Fibroblast of skin of back (primary cell): Measurements from ENCODE around the gene ROCK2. TPM values are rescaled to one million over a fixed set of nuclear protein-coding genes. Genes with fewer than 3 reads are reported as not detected.
A peak's percentile ranks its signal among the peaks of the same experiment; 100 is the strongest.

Source experiments
- DNase-seq: peaks from one replicate; pipeline ENCODE4 v3.0.0-alpha.2; 2013
- polyA plus RNA-seq, 2 experiments: library from polyadenylated mRNA; unstranded; fragments of 120-200 nt; gene quantifications; one replicate each; pipeline ENCODE4 v1.2.1, GENCODE V29; 2013; ENCODE audit not compliant: insufficient read length in 2 of 2

Gene ROCK2
- polyA plus RNA-seq (2013, experiment 1 of 2; ENCODE audit: insufficient read length) = 30.0 TPM
- 33.4 TPM for polyA plus RNA-seq (2013, experiment 2 of 2; ENCODE audit: insufficient read length)

DNA sequence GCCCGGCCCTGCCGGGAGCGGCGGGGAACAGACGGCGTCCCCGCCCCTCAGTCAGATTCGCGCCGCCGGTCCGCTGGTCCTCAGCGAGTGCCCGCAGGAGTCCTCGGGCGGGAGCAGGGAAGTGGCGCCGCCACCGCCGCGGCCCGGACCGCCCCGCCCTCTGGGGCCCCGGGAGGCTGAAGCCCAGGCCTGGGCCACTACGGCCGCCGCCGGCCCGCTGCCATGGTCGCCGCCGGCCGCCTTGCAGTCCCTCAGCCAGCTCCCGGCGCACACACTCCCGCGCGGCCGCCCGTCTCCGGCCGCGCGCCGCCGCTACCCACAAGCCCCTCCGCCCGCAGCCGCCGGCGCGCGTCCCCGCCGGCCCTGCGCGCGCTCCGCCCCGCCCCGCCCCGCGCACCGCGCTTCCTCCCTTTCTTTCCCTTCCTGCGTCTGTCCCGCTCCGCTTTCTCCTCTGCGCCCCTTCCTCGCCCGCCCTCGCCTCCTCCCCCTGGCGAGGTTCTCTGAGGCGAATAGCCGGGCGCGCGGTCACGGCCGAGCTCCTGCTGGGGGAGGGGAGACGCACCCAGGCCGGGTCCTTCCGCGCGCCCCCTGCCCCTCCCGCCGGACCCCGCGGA lies at the start of gene ROCK2:
ROCK2 (minus strand) TSS at position 295 of the 614 bp plus-strand sequence. CDS start 500 bp downstream, outside the sequence.
- peak; percentile 89 for DNase-seq

DNA sequence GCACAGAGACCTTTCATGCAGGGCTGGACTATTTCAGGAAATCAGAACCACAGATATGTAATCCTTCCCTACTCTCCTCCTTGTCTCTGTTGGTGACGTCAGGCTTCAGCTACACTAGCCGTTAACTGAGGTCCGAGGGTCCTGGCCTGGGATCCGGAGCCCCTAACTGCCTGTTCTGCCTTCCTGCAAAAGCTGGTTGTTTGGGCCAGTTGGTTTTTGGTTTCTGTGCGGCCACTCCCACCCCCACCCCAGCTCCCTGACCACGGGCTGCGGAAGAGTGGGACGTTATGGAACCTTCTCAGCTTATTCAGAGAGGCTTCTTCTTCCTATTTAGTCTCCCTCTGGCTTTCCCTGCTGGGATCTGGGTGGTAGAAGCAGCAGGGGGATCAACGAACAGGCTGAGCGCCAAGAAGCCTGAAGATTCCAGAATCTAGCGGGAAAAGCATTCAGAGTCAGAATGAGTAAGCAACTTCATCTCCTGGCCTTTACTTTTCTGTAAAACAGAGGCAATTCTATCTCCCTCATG lies 49.3 kb upstream of the ROCK2 start:
- DNase-seq = peak; percentile 63

DNA sequence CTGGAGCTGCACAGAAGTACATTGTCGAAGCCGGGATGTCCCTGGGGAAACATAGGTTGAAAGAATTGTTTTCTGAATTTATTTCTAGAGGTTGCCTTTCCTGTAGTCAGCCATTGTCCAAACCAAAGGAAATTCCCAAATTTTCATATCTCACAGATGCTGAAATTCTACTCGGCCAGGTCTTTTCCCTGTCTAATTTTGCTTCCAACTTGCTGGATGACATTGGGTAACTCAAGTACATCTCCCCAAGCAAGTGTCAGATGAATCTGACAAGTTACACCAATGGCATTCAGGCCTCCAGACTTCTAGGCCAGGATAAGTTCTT lies 47.5 kb upstream of the ROCK2 start:
- DNase-seq = no peak

DNA sequence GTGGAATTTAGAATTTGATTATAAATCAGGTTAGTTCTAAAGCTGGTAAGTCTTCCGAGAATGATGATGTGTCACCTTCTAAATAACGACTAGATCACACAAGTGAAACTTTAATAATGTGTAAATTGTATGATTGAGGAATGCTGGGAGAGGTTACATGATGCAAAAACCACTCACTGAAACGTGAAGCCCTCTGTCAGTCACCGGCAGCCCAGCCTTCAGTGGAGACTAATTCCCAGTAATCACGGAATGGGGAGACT lies 45.9 kb upstream of the ROCK2 start:
- DNase-seq = no peak

DNA sequence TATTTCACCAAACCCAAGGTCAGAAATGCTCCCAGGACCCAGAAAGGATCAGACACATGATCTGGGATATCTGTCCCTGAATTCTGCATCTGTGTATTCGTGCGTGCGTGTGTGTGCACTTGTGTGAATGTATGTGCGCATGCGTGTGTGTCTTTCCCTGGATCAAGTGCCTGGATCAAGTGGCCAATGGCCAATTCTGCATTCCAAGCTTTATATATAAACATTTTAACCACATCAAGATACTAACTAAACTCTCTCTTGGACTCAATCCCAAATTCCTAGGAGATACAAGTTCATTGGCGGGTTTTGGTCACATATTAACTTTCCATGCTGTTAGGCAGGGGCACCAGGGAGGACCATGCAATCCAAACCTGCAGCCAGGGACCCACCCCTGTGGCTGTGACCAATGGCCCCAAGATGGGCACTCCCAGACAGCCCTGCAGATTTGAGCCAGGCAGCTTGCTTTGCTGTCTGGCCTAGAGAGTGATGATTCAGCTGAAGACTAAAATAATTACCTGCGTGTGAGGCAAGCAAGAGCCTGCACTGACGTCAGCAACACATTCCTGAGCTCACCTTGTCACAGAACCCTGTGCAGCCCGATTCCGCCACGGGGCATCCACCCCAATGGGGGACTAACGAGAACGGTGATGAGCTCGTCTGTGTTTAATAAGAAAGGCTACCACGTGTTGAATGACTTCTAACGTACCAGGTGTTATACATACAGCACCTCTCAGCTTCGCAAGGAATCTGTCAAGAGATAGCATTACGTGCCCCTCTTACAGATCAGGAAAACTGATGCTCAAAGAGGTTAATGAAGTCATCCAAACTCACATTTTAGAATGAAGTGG lies 45.3 kb upstream of the ROCK2 start:
- DNase-seq = peak; percentile 91

DNA sequence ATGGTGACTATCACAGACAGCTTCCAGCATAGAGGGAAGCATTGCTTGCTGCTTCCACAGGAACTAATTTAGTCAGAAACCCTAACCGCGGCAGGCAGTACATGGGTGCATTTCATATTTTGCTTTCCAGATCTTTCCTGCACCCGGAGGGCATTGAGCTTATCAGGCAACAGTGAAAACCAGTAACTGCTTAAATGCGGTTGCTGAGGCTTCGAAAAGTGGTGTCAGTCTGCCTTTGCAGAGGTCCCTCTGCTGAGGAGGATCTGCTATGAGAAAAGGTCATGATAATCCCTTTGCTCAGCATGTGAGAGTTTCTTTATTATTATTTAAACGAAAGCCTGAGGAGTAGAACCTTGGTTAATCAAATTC lies 44.6 kb upstream of the ROCK2 start:
- DNase-seq = no peak

DNA sequence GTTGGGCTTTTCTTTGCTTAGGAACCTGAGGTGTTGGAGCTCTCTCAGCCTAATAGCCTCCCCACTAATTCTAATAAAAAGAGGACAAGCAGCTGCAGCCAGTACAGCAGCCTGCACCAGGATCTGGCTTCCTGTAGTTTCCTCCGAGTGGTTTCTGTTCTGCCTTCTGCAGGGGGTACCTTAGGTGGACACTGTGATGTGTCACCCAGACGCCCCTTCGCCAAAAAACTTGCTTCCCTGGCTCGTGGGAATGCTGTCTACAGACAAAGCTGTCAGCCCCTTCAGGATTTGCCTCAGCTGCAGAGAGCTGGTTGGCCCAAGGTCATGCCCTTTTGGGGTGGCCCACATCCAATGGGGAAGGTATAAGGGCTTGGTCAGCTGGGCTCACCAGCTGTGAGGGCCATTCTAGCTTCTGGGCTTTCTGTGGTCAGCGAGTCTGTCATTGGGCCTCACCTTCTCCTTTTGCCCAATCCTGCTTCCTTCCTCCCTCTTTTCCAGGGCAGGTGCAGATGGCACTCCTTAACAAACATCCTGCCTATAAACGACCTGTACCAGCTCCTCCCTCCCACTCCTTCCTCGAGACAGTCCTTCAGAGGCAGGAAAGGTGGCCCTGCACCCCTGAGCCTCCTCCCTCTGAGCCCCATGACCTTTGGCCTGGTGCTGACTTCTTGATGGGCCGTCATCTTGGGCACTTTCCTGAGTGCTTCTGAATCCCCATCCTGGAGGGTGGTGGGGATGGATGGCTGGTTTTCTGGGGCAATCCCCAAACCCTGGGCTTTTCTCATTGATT lies 44.0 kb upstream of the ROCK2 start:
- no peak for DNase-seq

GRCh38 chr2:11387843-11388242 lies 43.4 kb upstream of the ROCK2 start:
- no peak for DNase-seq

- DNase-seq = peak; percentile 67
Measured at GRCh38 chr2:11387100-11387390, 42.6 kb upstream of the ROCK2 start.

DNA sequence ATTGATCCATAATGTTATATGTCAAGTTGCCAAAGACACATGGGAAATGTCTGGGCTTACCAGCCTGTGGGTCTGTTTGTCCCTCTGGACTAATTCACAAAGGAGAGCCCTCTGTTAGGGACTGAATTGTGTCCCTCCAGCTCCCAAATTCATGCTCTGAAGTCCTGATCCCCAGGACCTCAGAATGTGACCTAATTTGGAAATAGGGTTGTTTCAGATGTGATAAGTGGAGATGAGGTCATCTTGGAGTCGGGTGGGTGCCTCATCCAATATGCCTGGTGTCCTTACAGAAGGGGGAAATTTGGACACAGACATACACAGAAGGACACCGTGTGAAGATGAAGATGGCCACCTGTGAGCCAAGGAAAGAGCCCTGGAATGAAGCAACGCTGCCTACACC lies 41.4 kb upstream of the ROCK2 start:
- DNase-seq = peak; percentile 46

- no peak for DNase-seq
Measured at GRCh38 chr2:11385216-11385615, 40.8 kb upstream of the ROCK2 start.

GRCh38 chr2:11379558-11379957 lies 35.1 kb upstream of the ROCK2 start:
- DNase-seq = peak; percentile 62

DNA sequence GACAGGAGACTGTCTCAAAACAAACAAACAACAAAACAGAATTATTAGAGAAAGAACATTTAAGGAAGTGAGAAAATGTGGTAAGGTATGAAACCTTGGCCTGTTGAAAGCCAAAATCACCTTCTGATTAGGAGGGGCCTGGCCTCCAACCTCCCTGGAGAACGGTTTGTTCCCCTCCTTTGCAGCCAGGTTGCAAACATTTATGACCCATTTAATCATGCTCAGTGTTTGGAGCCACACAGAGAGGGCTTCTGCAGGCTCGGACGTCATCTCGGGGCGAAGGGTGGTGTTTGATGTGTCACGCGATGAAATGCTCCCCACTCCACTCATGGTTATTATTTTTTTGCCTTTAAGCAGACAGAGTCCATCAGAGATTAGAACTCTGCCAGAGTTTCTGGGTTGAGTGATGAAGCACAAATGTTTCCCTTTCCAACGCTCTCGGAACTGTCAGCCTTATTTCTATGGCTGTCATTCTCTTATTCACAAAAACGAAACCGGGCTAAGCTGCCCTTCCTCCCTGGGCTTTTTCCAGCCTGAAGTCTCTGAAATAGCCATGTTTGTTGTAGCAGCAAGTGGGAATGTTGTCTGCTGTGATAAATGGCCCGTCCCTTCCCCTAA lies 33.6 kb upstream of the ROCK2 start:
- DNase-seq = no peak

- DNase-seq = no peak
Measured at GRCh38 chr2:11376071-11376470, 31.6 kb upstream of the ROCK2 start.

- no peak for DNase-seq
Measured at GRCh38 chr2:11375689-11376027, 31.2 kb upstream of the ROCK2 start.

- DNase-seq = no peak
Measured at GRCh38 chr2:11375025-11375688, 30.7 kb upstream of the ROCK2 start.

GRCh38 chr2:11373096-11373495 lies 28.7 kb upstream of the ROCK2 start:
- DNase-seq = no peak

- no peak for DNase-seq
Measured at GRCh38 chr2:11371092-11371937, 26.9 kb upstream of the ROCK2 start.

DNA sequence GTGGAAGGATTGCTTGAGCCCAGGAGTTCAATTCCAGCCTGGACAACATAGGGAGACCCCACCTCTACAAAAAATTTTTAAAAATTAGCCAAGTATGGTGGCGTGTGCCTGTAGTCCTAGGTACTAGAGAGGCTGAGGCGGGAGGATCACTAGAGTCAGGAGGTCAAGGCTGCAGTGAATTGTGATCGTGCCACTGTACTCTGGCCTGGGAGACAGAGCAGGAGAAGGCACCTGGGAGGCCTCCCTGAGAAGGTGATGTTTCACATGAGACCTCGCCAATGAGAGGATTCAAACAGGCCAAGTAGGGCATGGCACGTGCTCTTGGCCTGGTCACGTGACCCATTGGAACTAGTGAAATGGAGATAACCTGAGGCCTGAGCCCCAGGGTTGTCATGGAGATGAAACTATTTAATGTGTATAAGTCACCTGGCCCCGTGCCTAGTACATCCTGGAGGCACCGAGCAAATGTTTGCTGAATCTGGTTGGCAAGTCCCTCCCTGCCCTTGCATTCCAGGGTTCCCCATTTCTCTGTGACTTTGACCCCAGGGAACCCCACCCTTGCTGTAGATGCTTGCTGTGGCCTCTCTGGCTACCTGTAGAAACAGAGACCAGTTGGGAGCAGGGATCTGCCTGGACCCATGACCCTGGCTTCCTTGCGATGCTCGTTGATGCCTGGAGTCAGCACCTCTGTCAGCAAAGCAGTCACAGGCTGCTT lies 26.1 kb upstream of the ROCK2 start:
- DNase-seq = no peak

DNA sequence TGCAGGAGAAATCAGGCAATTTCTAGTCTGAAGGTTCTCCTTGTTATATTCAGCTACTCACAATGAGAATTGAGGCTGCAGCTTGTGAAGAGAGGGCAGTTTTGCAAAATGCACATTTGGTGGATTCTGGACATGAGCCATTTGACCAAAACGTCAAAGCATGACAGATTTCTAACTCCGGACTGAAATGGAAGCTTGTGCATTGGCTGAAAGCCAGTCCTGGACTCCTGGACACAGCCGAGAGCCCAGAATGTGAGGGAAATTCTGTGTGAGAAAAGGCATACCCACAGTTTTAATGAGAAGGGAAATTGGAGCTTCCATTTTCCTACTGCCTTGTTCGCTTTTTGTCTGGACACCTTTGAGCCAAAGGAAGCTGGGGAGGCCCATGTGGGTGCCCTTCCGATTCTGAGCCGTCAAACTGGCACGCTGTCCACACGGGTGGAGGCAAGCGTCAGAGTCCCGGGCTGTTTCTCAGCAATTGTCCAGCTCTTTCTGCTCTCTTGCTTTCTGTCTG lies 23.7 kb upstream of the ROCK2 start:
- DNase-seq = no peak

DNA sequence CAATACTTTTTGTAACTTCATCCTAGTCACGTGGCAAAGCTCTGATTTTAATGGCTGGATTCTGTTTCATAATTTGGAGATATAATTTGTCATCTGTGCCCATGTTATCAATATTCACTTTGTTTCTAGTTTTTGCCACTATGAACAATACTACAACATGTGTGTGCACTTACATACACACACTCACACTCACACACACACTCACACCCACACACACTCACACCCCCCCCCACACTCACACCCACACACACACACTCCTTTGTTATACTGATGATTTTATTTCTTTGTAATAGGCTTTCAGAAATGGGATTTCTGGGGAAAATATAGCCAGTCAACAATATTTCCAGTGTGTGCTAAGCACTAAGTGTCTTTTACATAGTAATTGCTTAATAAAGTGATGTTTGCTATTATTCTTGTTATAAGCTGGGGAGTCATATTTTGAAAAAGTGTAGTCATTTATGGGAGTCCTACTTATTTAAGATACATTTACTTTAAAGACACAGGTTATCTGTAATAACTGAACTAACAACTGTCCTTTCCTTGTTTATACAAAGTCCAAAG lies 22.8 kb upstream of the ROCK2 start:
- no peak for DNase-seq
